ENCODE results near the gene DPYD. TPM values are rescaled to one million over a fixed set of nuclear protein-coding genes. Genes with fewer than 3 reads are reported as not detected.

Gene DPYD
- total RNA-seq, 1 donor from 2014 or later, result 12.8 TPM

GRCh38 chr1:97942161-97943123 lies 21.6 kb upstream of the DPYD start:
- Mint-ChIP-seq H3K27me3 (ENCODE audit: unreplicated experiment) (peaks cover 2% of the 10 kb centered on the region), H3K36me3 (ENCODE audit: unreplicated experiment) (no peaks in the 10 kb centered on the region), H3K27ac (ENCODE audit: unreplicated experiment) (no peak overlapping the region), H3K4me3 (ENCODE audit: unreplicated experiment) (no peak overlapping the region), H3K4me1 (ENCODE audit: low read depth, unreplicated experiment) (no peaks in the 10 kb centered on the region), H3K9me3 (ENCODE audit: unreplicated experiment) (no peaks in the 10 kb centered on the region)
- DNase-seq, result no peak
- TF ChIP-seq CTCF (IDR thresholded peaks at IDR 0.05; ENCODE audit: partially characterized antibody, unreplicated experiment), result no peak

- Mint-ChIP-seq H3K36me3 (ENCODE audit: unreplicated experiment) (no peaks in the 10 kb centered on the region), H3K27me3 (ENCODE audit: unreplicated experiment) (peaks cover 5% of the 10 kb centered on the region), H3K4me1 (ENCODE audit: low read depth, unreplicated experiment) (peaks cover 10% of the 10 kb centered on the region), H3K4me3 (ENCODE audit: unreplicated experiment) (no peak overlapping the region), H3K27ac (ENCODE audit: unreplicated experiment) (no peak overlapping the region), H3K9me3 (ENCODE audit: unreplicated experiment) (no peaks in the 10 kb centered on the region)
- DNase-seq, result no peak
- no peak for TF ChIP-seq CTCF (IDR thresholded peaks at IDR 0.05; ENCODE audit: partially characterized antibody, unreplicated experiment)
Observed at GRCh38 chr1:97938285-97938642, 17.4 kb upstream of the DPYD start.

- Mint-ChIP-seq H3K9me3 (ENCODE audit: unreplicated experiment) (no peaks in the 10 kb centered on the region), H3K4me1 (ENCODE audit: low read depth, unreplicated experiment) (peaks cover 20% of the 10 kb centered on the region), H3K4me3 (ENCODE audit: unreplicated experiment) (no peak overlapping the region), H3K27ac (ENCODE audit: unreplicated experiment) (no peak overlapping the region), H3K27me3 (ENCODE audit: unreplicated experiment) (peaks cover 5% of the 10 kb centered on the region), H3K36me3 (ENCODE audit: unreplicated experiment) (no peaks in the 10 kb centered on the region)
- DNase-seq, result no peak
- no peak for TF ChIP-seq CTCF (IDR thresholded peaks at IDR 0.05; ENCODE audit: partially characterized antibody, unreplicated experiment)
Observed at GRCh38 chr1:97936976-97937375, 16.1 kb upstream of the DPYD start.

- no peak for TF ChIP-seq CTCF (IDR thresholded peaks at IDR 0.05; ENCODE audit: partially characterized antibody, unreplicated experiment)
- Mint-ChIP-seq H3K9me3 (ENCODE audit: unreplicated experiment) (no peaks in the 10 kb centered on the region), H3K27me3 (ENCODE audit: unreplicated experiment) (peaks cover 4% of the 10 kb centered on the region), H3K4me1 (ENCODE audit: low read depth, unreplicated experiment) (peaks cover 22% of the 10 kb centered on the region), H3K27ac (ENCODE audit: unreplicated experiment) (no peak overlapping the region), H3K36me3 (ENCODE audit: unreplicated experiment) (no peaks in the 10 kb centered on the region), H3K4me3 (ENCODE audit: unreplicated experiment) (no peak overlapping the region)
- no peak for DNase-seq
Observed at GRCh38 chr1:97934491-97934890, 13.7 kb upstream of the DPYD start.

Measured in glutamatergic neuron (in vitro differentiated cells).